NOMO-1 (cell line): ENCODE data around the gene WDR31.
"Not testable (repeated sequence)": the region's sequence is repeated elsewhere in the genome, so short reads cannot be mapped to it uniquely, and the experiment has no call there.

Experiments used
- DNase-seq, 2 experiments: peaks; one replicate each; lab custom pipeline; 2025; ENCODE audit not compliant: unreplicated experiment in 2 of 2; lab: John Stamatoyannopoulos, UW

The WDR31 gene

DNA sequence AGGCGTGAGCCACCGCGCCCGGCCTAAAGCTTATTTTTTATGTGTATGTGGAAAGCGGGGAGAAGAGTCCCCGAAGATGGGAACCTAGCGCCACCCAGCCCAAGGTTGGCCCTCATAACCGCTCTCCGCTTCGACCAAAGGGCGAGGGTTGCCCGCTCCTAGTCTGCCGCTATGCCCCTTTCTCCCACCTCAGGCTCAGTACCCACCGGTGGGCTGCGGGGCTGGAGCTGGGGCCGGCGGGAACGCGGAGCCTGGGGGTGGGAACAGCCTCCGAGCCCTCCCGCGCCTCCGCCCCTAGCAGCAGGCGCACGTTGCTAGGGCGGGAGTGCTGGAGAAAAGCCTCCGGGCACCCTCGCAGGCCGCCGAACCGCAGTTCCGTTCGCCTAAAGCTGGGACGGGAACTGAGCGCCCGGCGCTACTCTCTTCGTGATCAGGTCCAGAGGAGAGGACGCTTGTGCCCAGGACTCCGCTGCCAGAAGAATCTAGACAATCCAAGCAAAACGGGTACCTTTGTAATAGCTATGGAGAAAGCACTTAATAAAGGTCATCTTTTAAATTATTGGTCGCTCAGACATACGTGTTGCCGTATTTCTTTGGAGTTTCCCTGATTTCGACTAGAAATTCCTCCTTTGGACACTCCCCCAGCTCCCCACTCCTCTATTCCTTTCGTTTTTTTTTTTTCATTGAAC lies at the start of gene WDR31:
Gene WDR31 (minus strand): TSS at position 265 of the 689 bp plus-strand sequence. CDS start 8,253 bp downstream, outside the sequence.
- DNase-seq = peak; percentile 71 to 91

DNA sequence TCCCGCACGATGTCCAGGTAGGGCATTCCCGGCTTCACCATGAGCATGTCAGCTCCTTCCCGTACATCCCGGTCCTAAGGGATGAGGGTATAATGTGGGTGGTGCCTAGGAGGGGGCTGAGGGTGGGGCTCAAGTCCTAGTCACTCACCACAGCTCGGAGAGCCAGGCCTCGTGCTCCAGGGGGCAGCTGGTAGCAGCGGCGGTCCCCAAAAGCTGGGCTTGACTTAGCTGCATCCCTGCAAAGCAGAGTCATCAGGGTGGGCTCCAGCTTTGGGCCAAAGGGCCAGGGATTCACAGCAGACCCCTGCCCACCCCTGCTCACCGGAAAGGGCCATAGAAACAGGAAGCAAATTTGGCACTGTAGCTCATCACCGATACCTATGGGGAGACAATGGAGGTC lies 49.4 kb upstream of the WDR31 start:
- no peak for DNase-seq

DNA sequence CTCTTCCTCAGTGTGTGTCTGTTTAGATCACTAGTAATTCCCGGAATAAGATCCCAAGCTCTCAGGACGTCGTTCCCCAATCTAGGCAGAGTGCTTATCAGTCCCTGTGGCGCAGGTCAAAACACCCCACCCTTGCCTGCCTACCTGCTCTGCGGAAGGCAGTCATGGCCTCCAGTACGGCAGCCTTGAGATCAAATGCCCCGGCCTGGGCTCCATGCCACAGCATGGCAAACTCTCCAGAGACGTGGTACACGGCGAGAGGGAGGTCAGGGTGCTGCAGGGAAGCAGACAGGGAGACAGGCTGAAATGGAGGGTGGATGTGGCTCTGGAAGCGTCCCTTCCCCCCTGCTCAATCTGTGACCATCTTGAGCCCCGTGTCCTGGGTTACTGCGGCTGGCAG lies 48.8 kb upstream of the WDR31 start:
- no peak for DNase-seq

DNA sequence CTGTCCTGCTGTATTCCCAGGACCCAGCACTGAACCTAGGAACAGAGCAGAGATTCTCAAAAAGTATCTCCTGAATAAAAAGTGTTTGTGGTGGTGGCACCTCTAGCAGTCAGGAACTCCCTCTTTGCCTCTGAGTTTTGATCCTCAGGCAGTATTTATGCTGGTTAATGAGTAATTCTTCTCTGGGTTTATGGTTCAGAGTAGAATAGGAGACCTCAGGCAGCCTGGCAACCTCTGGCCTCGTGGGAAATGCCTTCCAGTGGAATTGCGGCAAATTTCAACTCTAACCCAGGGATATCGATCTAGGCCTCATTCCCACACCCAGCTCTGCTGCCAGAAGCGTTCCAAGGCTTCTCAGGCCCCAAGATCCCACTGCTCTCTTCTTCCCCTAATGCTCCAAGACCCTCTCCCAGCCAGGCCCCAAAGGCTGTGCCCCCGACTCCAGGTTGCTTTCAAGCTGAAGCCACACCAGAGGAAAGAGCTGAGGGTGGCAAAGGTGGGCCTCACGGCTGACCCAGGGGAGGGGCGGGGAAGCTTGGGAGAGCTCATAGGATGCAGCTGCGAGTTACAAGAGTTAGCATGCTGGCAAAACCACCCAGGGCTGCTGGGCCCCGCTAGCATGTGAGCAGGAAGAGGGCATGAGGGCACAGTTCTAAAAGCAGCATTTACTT lies 47.6 kb upstream of the WDR31 start:
- no peak for DNase-seq

DNA sequence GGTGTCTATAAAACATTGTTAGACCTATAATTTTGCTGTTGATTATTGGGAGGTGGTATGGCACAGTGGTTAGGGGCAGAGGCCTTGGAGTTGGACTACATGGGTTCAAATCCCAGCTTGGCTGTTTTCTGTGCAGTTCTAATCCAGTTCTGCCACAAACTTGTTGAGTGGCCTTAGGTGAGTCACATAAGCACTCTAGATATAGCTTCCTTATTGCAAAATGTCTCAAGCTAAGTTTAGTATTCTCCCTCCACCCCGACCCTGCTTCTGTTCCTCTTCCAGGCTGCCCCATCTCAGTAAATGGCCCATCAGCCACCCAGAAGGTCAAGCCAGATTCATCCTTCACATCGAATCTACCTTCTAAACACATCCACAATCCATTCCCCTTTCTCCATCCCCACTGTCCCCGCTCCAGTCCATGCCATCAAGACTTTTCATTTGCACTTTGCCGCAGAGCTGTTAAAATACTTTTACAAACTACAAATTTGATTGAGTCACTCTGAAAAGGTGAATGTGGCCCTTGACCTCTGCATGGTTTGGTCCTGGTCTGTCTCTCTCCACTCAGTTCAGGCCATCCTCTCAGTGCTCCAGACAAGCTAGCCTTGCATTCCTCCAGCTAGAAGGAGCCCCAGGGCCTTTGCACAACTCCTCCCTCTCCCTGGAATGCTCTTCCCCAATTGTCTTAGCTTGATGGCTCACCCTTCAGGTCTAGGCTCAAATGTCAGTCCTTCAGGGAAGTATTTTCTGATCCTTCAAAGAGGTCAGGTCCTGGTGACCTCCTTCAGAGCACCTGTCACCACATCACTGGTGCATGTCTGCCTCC lies 46.7 kb upstream of the WDR31 start:
- DNase-seq = peak; percentile 61 to 76

DNA sequence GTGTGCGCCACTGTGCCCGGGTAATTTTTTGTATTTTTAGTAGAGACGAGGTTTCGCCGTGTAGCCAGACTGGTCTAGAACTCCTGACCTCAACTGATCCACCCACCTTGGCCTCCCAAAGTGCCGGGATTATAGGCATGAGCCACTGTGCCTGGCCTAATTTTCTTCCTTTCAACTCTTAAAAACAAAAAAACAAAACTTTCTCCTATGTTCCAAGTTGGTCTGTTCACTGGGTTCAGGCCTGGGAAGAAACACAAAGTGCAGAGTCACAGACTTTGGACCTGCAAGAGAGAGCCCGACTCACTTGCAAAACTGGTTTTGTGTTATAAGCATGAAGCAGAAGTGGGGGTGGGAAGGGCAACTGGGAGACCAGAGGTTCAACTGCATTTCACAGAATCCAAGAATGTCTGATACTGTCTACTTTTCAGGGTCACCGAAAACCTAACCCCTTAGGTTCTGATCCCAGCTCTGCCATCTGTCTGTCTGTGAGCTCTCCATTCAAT lies 41.9 kb upstream of the WDR31 start:
- DNase-seq = no peak

DNA sequence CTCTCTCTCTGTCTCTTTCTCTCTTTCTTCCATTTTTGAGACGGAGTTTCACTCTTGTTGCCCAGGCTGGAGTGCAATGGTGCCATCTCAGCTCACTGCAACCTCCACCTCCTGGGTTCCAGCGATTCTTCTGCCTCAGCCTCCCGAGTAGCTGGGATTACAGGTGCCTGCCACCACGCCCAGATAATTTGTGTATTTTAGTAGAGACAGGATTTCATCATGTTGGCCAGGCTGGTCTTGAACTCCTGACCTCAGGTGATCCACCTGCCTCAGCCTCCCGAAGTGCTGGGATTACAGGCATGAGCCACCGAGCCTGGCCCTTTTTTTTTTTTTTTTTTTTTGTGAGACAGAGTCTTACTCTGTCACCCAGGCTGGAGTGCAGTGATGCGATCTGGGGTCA lies 41.4 kb upstream of the WDR31 start:
- DNase-seq = not testable (repeated sequence)

DNA sequence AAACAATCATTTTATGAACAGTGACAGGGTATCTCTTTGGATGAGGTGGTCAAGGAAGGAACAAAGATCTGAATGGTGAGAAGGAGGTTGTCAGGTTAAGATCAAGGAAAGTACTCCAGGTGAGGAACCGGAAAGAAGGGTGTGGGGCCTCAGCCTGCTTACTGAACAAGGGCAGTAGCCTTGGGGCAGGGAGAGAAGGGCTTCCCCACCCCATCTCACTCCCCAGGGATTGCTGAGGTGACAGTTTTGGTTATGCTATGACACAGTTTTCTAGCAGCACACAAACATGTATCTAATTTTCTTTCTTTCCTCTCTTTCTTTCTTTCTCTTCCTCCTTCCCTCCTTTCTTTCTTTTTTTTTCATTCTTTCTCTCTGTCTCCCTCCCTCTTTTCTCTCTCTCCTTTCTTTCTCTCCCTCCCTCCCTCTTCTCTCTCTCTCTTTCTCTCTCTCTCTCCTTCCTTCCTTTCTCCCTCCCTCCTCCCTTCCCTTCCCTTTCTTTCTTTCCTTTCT lies 40.8 kb upstream of the WDR31 start:
- no peak for DNase-seq

DNA sequence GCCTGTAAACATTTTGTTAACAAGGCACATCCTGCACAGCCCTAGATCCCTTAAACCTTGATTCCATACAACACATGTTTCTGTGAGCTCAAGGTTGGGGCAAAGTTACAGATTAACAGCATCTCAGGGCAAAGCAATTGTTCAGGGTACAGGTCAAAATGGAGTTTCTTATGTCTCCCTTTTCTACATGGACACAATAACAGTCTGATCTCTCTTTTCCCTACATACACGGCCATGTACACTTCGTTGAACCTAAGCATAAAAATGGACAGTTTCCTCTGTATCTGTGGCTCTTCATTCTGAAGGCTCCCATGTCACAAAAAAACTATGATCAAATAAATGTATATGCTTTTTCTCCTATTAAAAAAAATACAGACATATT lies 39.7 kb upstream of the WDR31 start:
- not testable (repeated sequence) for DNase-seq

DNA sequence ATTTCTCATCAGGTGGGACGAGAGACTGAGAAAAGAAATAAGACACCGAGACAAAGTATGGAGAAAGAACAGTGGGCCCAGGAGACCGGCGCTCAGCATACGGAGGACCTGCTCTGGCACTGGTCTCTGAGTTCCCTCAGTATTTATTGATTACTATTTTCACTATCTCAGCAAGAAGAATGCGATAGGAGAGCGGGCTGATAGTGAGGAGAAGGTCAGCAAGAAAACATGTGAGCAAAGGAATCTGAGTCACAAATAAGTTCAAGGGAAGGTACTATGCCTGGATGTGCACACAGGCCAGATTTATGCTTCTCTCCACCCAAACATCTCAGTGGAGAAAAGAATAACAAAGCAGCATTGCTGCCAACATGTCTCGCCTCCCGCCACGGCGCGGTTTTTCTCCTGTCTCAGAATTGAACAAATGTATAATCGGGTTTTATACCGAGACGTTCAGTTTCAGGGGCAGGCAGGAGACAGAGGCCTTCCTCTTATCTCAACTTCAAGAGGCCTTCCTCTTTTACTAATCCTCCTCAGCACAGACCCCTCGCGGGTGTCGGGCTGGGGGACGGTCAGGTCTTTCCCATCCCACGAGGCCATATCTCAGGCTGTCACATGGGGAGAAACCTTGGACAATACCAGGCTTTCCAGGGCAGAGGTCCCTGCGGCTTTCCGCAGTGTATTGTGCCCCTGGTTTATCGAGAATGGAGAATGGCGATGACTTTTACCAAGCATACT lies 39.2 kb upstream of the WDR31 start:
- DNase-seq = not testable (repeated sequence)

DNA sequence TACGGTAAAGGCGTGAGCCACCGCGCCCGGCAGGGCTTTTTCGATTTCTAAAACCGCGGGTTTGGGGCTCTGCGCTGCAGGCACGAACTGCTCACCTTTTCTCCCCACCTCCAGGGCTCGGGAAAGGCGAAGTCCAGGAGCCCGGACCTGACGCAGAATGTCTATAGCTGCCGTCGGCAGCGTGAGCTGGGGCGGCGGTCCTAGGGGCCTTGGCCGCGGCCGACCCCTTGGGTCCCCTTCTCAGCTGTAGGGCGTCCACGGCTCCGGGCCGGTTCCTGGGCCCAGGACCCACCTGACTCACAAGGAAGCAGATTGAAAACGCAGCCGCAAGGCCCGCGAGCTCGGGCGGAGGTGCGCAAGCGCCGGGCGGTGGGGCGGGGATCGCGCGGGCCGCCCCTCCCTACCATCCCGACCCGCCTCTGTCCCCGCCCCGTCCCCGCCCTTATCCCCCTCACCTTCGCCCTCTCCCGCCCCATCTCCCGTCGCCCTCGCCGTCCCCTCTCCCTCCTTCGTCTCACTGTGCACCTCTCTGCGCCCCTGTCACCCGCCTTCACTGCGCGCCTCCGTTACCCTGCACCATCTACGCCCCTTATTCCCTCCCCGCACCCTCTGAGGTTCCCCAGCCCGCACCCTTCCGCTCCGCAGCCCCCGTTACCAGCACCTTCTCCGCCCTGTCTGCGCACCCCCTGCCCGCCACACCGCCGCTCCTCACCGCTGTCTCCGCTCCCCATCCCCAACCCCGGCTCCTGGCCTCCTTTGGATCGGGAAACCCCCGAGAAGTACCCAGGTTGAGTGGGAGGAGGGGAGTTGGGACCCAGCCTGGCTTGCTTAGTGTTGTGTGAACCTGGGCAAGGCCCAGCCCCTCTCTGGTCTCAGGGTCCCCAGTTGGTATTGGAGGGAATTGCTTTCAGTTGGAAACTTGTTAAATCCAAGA lies 36.8 kb upstream of the WDR31 start, which contains the start of gene HDHD3:
Gene HDHD3 (minus strand): TSS at position 353 of the 934 bp plus-strand sequence. CDS start 2,632 bp downstream, outside the sequence.
- peak; percentile 59 to 75 for DNase-seq

DNA sequence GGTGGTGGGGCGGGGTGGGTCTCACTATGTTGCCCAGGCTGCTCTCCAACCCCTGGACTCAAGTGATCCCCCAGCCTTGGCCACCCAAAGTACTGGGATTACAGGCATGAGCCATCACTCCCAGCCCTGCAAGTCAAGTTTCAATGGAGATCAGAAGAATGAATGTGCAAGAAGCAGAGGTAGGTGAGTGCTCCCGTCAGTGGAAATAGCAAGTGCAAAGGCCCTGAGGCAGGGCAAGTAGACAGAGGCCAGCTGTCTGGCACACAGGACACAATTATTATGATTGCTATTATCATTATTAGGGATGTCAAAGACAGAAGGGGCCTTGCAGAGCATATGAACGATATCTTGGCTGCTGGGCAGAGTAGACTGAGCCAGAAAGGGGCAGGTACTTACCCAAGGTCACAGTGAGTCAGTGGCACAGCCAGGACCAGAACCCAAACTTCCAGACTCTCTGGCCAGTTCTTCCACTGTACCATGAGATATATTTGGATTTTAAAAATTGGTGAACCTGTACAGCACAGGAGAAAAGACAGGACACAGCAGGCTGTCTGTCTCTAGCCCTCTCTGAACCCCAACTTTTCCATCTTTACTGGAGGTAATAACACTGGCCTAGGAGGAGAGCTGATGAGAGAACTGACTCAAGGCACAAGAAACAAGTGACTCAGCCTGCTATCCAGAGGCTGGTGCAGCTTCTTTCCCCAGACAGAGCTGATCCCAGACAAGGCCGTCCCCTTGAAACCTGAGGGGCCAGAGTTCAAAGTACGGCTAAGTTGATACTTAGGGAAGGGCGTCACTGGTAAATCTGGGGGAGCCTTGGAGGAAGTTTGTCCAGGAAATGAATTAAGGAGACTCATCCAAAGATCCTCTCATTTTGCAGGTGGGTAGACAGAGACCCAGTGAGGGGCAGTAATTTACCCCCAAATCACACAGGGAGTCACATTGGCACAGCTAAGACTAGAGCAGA lies 35.3 kb upstream of the WDR31 start:
- DNase-seq = no peak

DNA sequence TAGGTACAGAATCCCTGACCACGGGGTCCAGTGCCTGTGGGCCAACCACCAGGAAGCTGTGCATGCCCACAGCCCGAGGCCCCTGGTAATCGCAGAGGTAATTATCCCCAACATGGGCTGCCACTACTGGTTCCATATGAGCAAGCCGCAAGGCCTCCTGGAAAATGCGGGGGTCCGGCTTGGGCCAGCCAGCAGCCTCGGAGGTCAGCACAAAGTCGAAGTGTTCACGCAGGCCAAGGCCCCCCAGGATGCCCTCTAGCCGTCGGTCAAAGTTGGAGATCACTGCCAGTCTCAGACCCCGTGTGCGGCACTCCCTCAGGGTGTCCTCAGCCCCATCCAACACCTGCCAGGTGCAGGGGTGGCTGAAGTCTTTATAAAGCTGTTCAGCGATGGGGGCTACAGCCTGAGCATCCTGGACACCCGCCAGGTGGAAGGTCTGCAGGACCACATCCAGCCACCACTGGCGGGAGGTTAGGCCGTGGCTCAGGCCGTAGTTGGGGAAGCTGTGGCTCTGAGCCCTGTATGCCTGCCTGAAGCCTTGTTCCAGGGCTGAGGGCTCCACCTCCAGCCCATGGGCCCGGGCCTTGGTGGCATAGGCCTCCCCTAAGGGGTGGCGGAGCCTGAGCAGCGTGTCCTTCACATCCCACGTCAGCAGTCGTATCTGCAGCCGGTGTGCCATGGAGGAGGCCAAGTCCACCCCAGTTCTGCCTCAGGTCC lies 33.8 kb upstream of the WDR31 start:
- no peak for DNase-seq

DNA sequence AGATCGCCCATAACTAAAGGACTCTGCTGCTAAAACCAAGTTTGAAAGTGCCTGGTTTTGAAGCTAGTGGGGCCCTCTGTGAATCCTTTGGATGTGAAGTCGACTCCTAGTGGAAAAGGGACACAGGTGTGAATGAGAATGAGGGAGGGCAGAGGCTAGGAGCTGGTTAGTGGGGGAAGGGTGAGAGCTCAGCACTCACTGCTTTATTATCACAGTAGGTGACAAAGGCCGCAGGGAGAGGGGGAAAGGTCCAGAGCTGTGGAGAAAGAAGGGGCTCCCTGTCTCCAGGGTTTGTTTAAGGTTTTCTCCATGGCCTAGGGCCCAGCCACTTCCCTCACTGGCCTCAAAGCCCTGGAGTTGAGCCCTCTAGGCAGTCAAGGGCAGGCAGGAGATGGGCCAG lies 33.2 kb upstream of the WDR31 start:
- DNase-seq = no peak

DNA sequence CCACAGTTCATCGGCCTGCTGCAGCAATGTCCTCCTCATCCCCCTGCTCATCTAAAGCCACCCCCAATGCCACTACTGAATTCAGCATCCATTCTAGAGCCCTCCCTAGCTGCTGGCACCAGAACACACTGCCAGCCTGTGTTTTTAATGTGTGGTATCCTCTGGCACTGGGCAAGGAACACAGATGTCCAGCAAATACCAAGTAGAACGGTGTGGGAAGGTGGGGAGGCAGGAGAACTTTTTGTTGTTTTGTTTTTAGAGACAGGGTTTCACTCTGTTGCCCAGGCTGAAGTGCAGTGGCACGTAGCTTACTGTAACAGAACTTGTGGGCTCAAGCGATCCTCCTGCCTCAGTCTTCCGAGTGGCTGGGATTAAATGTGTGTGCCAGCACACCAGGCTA lies 32.0 kb upstream of the WDR31 start:
- no peak for DNase-seq

DNA sequence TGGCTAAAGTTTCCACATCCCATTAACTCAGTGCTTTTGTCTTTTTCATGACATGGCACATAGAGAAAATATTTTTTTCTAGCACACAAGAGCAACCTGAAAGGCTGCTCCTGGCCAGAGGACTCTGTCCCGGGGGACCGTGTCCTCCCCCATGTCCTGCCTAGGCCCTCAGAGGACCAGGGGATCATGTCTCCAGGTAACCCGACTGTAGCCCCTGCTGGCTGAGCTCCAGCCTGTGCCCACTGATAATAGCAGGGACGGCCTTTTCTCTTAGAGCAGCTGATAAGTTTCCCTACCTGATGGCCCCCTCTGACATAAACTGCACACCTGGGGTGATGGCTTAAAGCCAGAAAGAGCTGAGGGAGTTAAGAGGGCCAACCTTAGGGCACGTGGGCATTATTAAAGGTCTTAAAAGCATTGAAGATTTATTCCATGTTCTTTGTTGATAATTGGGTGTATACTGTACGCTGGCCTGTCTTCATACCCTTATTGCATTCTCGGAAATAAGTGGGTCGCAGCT lies 30.8 kb upstream of the WDR31 start:
- no peak for DNase-seq

DNA sequence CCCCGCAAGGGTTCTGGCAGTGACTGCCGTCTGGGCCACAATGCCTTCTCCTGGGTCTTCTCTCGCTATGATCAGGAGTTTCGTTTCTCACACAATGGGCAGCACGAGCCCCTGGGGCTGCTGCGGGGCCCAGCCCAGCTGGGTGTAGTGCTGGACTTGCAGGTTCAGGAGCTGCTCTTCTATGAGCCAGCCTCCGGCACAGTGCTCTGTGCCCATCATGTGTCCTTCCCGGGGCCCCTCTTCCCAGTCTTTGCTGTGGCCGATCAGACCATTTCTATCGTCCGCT lies 29.7 kb upstream of the WDR31 start:
- no peak for DNase-seq
